GM19025 (cell line): Measurements from ENCODE around the gene SLX1A.
"Not testable (repeated sequence)": the region's sequence is repeated elsewhere in the genome, so short reads cannot be mapped to it uniquely, and the experiment has no call there.

Source experiments
- ATAC-seq: cut with Tn5 transposase; IDR thresholded peaks from one replicate; pipeline ENCODE4 v1.9.1; 2021; ENCODE audit warnings: mild to moderate bottlenecking, low read depth, moderate library complexity; ENCODE audit not compliant: unreplicated experiment

The SLX1A gene

GRCh38 chr16:30217082-30217481 is 23.4 kb downstream of the SLX1A start:
- not testable (repeated sequence) for ATAC-seq
